Mammary epithelial cell (primary cell): ENCODE results near the gene ADGRL3.

Experiments used
- CTCF ChIP-seq, 2 donors: IDR thresholded peaks in 1 of 2; conservative IDR thresholded peaks in 1 of 2; 2 replicates each; pipeline ENCODE4 v1.5.1; 2011 to 2012; ENCODE audit warnings: inconsistent platforms in 2 of 2, low read length in 2 of 2, mild to moderate bottlenecking in 2 of 2, control low read depth in 1 of 2, low read depth in 1 of 2; ENCODE audit not compliant: insufficient read depth in 1 of 2; ENCODE audit errors: extremely low read depth in 1 of 2
- EZH2 ChIP-seq: IDR thresholded peaks from 2 replicates; pipeline ENCODE4 v1.6.1; 2012; ENCODE audit warnings: low read length, inconsistent platforms, borderline replicate concordance

- TF ChIP-seq CTCF (conservative IDR thresholded peaks at IDR 0.05 in 1 of 2, IDR thresholded peaks at IDR 0.05 in 1 of 2; ENCODE audit: extremely low read depth in 1 of 2, insufficient read depth in 1 of 2, low read depth in 1 of 2, low read length in 2 of 2) (no peak), EZH2 (no peak)
Measured at GRCh38 chr4:62028745-62029144, 828.6 kb downstream of the ADGRL3 start.
